Skeletal muscle satellite cell (primary cell): ENCODE data around the gene COPB1. TPM values are rescaled to one million over a fixed set of nuclear protein-coding genes. Genes with fewer than 3 reads are reported as not detected.

Experiments
- small RNA-seq: library from RNA; depleted of rRNA; stranded (forward); fragments of <200 nt; gene quantifications from one replicate; pipeline ENCODE3, GENCODE V24; 2012

COPB1 gene

Small RNAs within 50 kb of the gene (small RNA-seq; reads per million reads assigned to genes)
- not detected for gene RNU7-49P
